GM23338 (cell line): ENCODE data around the gene CCR7.

ENCODE experiments used
- CTCF ChIP-seq, 2 experiments: fragments of 200-600 bp in 1 of 2; sonication (generic) in 1 of 2; conservative IDR thresholded peaks; 2 replicates each; pipeline versions ENCODE4 v1.5.1 to v1.6.1; 2016 to 2017; ENCODE audit warnings: antibody characterized with exemption in 2 of 2, low read depth in 2 of 2, mild to moderate bottlenecking in 2 of 2, moderate library complexity in 1 of 2
- ETS1 ChIP-seq: IDR thresholded peaks from 2 replicates; pipeline ENCODE4 v1.6.1; 2016; ENCODE audit warnings: antibody characterized with exemption
- EZH2 ChIP-seq: fragments of 200-600 bp; sonication (generic); IDR thresholded peaks from one replicate; pipeline ENCODE4 v1.8.0; 2017; ENCODE audit warnings: antibody characterized with exemption, mild to moderate bottlenecking, low read depth; ENCODE audit not compliant: unreplicated experiment
- POLR2AphosphoS5 ChIP-seq: IDR thresholded peaks from 2 replicates; pipeline ENCODE4 v1.6.1; 2016; ENCODE audit warnings: antibody characterized with exemption, low read depth
- REST ChIP-seq: IDR thresholded peaks from one replicate; pipeline ENCODE4 v1.6.1; 2018; ENCODE audit warnings: antibody characterized with exemption; ENCODE audit not compliant: unreplicated experiment
- ZNF331 ChIP-seq: fragments of 250-450 bp; sonication (Bioruptor Pico); IDR thresholded peaks from 2 replicates; pipeline ENCODE4 v1.5.0; 2020; ENCODE audit warnings: low read depth, mild to moderate bottlenecking, moderate library complexity

GRCh38 chr17:40561871-40562611, 3.2 kb downstream of the CCR7 start:
- TF ChIP-seq CTCF (conservative IDR thresholded peaks at IDR 0.05; ENCODE audit: low read depth in 2 of 2): no peak; a peak in 1 of 4 replicates
- no peak for TF ChIP-seq POLR2AphosphoS5
- no peak for TF ChIP-seq EZH2
- no peak for TF ChIP-seq ZNF331
- no peak for TF ChIP-seq REST
- no peak for TF ChIP-seq ETS1
